NCI-H1417 treated with DMSO at 0.1 percent for 48 hours (cell line): ENCODE results near the gene ROPN1L.

Experiments used
- DNase-seq: peaks from one replicate; lab custom pipeline; 2025; lab: John Stamatoyannopoulos, UW

Gene ROPN1L

DNA sequence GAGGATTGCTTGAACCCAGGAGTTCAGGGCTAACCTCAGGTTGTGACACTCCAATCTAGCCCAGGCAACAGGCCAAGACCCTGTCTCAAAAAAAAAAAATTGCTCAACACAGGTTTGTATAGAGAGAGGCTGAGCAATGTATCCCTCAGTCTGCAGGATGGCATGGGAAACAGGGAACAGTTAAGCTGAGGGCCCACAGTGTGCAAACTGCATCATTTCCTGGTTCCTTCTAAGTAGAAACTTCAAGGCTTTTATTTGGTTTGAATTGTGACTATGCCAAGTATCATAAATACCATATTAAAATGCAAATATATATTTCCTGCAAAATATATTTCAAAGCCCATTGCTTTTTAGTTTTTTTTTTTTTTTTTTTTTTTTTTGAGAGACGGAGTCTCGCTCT is 13.7 kb upstream of the ROPN1L start:
- no peak for DNase-seq

GRCh38 chr5:10431415-10431814 is 10.3 kb upstream of the ROPN1L start:
- DNase-seq = no peak

DNA sequence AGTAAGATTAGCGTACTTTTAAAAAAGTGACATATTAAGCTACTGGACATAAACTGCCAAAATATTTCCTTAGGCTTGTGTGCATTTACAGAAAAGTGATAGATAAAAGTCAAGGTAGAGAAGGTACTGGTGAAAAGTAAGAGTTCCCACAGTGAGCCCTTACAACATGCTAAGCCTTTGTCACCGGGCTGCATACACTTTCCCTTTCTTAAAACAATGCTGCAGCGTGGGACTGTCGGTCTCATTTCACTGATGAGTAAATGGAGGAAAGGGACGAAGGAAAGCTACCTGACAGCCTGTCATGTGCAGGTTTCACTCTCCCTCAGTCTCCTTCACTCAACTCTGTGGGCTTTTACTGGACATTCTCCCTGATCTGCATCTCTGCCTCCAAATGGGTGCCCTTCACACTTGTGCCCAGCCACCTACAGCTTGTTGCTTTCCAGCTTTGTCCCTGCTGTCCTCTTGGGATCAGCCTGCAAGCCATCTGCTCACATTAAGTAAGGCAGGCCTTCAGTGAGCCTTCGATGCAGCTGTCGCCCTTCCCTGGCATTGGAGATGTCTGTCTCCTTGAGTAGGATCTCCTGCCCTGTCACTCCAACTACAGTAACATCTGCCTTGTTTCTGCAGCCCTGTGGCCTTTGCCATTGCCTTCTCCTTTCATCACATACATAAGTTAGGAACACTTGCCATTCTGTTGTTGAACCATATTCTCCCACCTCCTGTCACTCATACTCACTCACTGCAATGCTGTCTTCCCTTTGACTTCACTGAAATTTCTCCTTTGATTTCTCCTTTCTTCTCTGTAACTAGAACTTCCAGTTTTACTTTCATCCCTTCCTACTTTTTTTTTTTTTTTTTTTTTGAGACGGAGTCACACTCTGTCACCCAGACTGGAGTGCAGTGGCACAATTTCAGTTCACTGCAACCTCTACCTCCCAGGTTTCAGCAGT is 9.3 kb upstream of the ROPN1L start:
- DNase-seq = no peak

GRCh38 chr5:10434392-10434791 is 7.3 kb upstream of the ROPN1L start:
- DNase-seq = no peak

DNA sequence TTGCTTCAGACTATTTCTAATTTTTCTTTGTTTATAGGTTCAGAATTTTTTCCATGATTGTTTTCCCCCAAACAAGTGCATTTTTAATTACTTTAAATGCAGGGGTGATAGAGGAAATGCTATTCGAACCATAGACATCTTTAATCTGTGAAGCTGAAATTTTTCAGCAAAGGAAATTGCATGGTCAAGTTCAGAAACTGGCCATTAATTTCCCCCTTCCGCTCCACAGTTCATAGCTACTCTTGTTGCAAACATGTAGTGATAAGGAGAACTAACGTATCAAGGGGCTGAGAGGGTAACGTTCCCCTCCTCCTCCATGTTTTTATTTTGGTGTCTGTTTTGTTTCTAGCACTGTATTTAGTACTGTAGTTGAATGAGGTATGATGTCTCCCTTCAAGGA is 3.4 kb upstream of the ROPN1L start:
- no peak for DNase-seq

DNA sequence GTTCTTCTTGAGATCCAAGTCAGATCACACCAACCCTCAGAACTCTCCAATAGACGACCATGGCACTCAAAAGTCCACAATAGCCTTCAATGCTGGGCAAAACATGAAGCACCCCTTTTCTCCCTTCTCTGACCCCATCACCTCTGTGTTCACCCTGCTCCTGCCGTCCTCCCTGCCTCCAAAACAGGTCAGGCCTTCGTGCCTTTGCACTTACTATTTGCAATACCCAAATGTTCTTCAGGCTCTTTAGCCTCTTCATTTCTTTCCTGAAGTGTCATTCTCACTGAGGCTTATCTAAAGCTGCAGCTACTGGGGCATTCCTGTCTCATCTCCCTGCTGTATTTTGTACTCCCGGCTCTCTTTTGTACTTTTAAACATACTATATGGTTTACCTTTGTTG is 2.0 kb upstream of the ROPN1L start:
- DNase-seq = no peak

DNA sequence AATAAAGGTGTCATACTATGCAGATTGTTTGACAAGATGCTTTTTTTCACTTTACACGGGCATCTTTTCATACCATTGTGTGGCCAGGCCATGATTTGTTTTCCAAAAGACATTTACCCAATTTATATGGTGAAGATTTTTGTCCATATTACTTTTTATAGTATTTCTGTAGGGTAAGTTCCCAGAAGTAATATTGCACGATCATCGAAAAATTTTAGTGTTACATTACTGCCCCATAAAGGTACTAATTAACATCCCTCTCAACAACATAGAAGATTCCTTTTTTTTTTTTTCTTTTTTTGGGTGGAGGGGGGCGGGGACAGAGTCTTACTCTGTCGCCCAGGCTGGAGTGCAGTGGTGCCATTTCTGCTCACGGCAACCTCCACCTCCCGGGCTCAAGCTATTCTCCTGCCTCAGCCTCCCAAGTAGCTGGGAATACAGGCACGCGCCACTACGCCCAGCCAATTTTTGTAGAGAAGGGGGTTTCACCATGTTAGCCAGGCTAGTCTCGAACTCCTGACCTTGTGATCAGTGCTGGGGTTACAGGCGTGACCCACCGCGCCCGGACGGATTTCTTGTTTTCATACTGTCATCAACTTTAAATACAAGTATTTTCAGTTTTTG is 1.2 kb upstream of the ROPN1L start:
- no peak for DNase-seq

- peak; percentile 50 for DNase-seq
Measured at GRCh38 chr5:10441992-10442435, 335 bp downstream of the ROPN1L start.

DNA sequence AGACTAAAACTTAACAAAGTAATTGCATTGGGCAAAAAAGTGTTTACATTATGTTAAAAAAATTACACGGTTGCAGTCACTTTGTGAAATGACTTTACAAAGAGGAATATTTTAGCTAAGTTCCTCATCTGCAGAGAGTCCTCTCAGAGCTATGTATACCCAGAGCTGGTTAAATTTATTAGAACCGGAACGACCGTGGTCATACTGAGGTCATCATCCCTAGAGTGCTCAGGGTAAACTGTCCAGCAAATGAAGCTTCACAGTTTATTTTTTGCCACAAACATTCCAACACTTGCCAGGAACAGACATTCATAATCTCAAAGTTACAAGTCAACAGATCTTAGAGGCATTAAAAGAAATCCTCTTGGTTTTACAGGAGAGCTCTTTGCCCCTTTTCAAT is 897 bp downstream of the ROPN1L start:
- DNase-seq = no peak

DNA sequence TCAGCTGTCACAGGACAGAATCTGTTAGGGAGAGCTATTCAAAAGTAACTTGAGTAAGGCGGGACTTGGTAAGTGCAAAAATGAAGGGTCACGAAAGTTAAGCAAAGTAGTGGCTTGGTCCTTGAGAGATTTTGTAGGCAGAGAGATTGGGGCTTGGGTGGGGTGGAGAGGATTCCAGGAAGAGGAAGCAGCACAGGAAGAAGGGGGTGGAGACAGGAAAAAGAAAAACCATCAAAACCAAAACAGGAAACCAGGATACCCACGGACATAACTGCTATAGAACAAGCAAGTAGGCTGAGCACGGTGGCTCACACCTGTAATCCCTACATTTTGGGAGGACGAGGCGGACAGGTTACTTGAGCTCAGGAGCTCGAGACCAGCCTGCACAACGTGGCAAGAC is 3.7 kb downstream of the ROPN1L start:
- no peak for DNase-seq

DNA sequence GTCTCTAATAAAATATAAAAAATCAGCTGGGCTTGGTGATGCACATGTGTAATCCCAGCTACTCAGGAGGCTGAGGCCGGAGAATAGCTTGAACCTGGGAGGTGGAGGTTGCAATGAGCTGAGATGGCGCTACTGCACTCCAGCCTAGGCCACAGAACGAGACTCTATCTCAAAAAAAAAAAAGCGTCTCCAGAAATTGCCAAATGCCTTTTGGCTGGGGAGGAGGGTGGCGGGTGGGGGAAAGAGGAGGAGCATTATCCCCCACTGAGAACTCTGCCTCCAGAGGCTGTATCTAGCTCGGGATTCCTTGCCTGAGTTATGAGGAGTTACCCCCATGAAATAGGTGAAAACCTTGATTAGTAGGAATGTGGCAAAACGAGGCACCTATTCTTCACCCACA is 4.8 kb downstream of the ROPN1L start:
- no peak for DNase-seq

DNA sequence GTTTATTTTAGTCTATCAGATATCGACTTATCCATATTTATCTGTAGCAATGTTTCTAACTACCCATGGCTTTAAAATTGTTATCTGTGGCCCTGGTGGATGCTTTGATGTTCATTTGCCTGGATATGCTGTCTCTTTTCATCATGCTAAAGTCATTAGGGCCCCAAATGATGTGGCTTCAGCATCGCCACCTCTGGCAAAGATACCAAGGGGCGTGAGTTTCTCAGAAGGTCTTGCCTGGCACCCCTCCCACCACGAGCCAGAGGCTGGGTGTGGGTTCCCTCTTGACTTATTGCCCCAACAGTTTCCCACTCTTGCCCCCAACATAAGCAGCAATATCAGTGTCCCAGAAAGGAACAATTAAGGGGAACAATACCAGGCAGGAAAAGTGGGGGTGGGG is 5.4 kb downstream of the ROPN1L start:
- no peak for DNase-seq

DNA sequence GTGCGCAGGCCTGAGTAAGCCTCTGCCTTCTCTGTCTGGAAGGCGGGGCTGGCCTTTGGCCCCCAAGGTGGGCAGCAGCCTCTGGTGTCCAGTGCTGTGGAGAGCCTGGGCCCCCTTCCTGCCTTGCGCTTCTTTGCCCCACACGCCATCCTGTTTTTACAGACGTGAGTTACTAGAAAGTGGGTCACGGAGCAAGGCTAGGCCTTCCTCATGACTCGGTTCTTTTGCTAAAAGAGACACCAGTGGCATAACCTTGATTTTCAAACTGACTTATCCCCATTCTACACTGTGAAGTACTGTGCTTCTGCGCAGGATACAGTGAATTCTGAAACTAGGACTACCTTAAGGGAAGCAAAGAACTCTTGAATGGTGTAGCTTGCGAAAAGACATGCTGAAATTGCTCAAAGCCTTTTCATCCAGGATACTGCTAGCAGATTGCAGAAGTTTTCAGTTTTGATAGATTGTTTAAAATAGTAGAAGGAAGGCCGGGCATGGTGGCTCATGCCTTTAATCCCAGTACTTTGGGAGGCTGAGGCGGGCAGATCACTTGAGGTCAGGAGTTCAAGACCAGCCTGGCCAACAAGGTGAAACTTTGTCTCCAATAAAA is 7.2 kb downstream of the ROPN1L start:
- no peak for DNase-seq

DNA sequence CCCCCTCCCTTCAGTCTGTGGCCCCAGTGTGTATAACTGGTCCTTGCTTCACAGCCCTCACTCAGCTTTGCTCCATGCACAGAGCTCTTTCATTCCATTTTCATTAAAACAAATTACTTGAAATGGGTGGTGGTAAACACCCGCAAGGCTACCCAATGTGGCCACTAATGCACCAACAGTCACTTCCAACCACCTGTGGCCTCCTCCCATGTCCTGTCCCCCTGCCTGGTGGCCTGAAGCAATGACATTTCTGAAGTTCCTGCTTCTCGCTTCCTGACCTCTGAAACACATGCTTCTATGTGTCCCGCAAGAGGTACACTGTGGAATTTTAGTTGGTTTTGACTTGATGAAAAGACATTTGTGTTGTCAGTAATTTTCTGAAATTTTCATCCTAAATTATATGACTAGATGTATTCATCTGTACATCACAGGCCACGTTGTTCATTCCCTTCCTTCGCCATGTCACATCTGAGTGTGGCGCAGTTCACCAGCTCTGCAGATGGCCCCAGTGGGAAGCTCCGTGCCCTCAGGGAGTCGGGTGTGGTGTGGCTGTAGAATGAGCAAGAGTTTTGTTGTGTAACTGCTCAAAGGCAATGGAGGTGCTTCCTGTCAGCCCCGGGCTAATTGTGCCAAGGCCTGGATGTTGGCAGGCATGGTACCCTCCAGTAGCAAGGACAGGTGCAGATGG is 9.6 kb downstream of the ROPN1L start:
- no peak for DNase-seq

GRCh38 chr5:10452768-10453331 is 11.2 kb downstream of the ROPN1L start:
- DNase-seq = peak; percentile 45

- DNase-seq = no peak
Measured at GRCh38 chr5:10453545-10453944, 11.9 kb downstream of the ROPN1L start.

GRCh38 chr5:10454591-10455276 is 13.1 kb downstream of the ROPN1L start:
- no peak for DNase-seq

- DNase-seq = no peak
Measured at GRCh38 chr5:10455277-10455670, 13.6 kb downstream of the ROPN1L start.

GRCh38 chr5:10456583-10457420 is 15.1 kb downstream of the ROPN1L start:
- no peak for DNase-seq
